ENCODE data around the gene KCNJ10.

The KCNJ10 gene

GRCh38 chr1:159964144-159964543, 105.8 kb downstream of the KCNJ10 start:
- no peak for DNase-seq (ENCODE audit: low read depth in 2 of 2)

DNA sequence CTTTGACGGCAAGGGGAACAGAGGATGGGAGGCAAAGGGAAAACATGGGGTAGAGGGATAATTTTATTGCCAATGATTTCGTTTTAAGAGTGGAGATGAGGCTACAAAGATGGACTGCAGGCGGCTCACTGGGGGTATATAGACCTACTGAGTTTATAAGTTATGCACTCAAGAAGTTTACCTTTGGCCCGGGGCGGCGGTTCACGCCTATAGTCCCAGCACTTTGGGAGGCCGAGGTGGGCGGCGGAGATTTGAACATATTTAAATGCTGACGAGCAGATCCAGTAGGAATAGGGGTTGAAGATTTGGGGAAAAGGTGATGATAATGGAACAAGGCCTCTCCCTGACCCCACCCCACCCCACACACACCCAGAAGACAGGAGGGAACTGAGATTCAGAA, 107.8 kb downstream of the KCNJ10 start:
- no peak for DNase-seq (ENCODE audit: low read depth in 2 of 2)

- DNase-seq (ENCODE audit: low read depth in 2 of 2) = no peak
Observed at GRCh38 chr1:159961636-159962035, 108.3 kb downstream of the KCNJ10 start.

- no peak for DNase-seq (ENCODE audit: low read depth in 2 of 2)
Observed at GRCh38 chr1:159960721-159961381, 109.1 kb downstream of the KCNJ10 start.

DNA sequence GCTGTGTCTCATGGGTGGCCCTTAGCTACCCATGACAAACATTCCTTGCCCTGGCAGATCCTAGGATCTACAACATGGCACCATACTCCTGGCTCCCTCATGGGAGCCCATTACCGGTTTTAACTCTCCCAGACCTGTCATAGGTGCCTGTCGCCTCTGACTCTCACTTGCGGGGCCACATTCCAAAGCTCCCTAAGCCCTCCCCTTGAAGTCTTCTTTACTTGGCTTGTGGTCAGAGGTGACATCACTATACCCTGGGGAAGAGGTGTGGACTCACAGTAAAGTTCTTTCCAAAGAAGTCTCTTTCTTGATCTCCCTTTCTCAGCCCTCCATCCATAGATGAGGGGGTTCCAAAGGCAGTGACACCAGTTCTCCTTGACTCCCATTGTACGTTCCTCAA, 110.5 kb downstream of the KCNJ10 start:
- DNase-seq (ENCODE audit: low read depth in 2 of 2) = no peak

DNA sequence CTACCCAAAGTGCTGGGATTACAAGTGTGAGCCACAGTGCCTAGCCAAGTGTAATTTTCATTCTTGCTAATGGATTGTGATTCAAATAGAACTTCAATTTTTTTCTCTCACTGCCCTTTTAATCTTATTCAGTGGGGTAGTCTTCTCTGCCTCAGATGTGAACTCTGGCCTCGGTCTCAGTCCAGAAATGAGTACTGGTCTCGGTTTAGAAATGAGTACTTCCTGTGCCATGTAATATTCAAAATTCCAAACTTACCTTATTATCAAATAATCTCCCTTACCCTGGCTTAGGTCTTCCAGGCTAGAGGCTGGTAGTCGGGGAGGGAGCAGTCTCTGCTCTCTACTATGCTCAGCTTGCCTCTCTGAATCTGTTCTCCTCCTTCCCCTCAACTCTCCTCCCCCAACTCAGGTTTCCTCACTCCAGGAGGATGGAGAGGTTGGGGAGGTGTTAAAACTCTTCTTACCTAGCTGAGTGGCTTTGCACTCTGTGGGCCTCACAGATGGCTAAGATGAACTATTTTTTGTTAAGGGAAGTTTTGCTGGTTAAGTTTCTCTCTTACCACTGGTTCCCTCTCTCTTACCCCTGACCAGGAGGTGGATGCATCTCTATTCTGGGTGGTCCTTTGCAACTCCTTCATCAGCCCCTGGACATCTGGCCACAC, 111.1 kb downstream of the KCNJ10 start:
- no peak for DNase-seq (ENCODE audit: low read depth in 2 of 2)

GRCh38 chr1:159957824-159958268, 112.1 kb downstream of the KCNJ10 start:
- no peak for DNase-seq (ENCODE audit: low read depth in 2 of 2)

DNA sequence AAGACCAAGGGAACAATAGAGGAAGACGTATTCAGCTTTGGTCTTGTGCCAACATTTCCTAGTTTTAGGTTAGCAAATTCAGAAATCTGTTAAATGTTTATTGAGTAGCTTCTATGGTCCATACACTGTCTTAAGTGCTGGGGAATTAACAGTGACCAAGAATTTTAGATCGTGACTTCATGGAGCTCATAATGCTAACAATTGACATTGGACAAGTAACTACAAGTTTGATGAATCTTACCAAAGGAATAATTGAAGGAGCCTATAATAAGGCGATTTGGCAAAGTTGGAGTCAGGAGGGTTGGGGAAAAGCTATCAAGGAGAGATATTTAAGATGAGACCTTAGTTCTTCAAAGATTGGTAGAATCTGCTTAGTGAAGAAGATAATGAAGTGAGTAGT, 114.5 kb downstream of the KCNJ10 start:
- no peak for DNase-seq (ENCODE audit: low read depth in 2 of 2)

DNA sequence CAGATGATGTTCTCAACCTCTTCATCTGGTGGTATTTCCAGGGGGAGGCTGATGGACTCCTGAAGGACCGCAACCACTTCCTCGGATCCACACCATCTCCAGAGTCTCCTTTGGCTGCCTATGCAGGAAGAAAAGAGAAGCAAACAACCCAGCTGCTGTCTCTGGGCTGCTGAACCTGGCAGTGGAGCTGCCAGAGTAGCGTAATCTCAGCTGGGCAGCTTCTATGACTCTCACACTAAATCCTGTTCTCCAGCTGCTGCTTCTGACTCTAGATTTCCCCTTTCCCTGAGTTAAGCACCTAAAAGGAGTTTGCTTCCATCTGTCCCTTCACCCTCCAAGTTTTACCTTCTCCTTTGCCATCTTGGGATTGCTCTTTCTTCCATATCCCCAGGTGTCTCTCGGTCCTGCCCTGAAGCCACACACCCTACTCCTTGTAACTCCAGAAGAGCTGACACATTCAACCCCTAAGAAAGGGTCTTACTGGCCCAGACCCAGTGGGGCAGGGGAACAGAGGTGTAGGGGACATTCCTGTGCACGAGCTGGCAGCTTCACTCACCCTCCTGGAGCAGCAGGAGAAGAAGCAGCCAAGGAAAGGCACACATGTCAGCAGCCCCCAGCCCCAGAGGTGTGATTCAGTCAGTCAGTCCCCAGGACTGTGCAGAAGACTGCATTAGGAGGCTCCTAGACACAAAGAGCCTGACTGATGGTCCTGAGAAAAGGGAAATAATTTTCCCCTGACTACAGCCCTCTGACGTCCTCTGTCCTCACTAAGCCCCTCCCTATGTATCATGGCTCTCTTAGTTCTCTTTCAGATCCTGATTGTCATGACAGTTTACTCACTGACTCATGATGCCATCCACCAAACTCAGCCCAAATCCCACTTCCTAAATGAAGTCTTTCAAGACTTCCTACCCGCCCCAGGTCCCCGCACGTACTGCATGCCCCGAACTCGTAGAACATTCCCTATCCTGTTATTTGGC, 116.1 kb downstream of the KCNJ10 start, which contains the start of gene SLAMF9:
Gene SLAMF9 (minus strand): TSS at position 702 of the 980 bp plus-strand sequence. CDS start 100 bp downstream, at position 602.
- no peak for DNase-seq (ENCODE audit: low read depth in 2 of 2)

DNA sequence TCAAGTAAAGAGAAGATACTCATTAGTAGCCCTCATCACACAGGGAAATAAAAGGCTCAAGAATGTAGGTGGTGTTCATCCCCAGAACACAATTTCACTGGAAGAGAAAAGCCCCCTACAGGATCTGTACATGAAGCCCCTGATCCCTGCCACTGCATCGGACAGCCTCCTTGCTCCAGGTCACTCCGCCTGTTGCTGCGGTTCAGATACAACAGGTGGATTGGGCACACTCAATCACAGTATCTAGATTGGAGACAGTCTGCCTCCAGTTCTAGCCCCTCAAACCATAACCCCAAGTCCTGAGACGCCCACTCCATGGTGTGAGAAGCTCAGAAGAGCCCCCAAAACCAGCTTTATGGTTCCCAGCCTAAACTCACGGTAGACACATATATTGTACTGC, 117.0 kb downstream of the KCNJ10 start:
- DNase-seq (ENCODE audit: low read depth in 2 of 2) = no peak

GRCh38 chr1:159951551-159951950, 118.4 kb downstream of the KCNJ10 start:
- DNase-seq (ENCODE audit: low read depth in 2 of 2) = no peak

GRCh38 chr1:159951016-159951415, 118.9 kb downstream of the KCNJ10 start:
- DNase-seq (ENCODE audit: low read depth in 2 of 2) = no peak

DNA sequence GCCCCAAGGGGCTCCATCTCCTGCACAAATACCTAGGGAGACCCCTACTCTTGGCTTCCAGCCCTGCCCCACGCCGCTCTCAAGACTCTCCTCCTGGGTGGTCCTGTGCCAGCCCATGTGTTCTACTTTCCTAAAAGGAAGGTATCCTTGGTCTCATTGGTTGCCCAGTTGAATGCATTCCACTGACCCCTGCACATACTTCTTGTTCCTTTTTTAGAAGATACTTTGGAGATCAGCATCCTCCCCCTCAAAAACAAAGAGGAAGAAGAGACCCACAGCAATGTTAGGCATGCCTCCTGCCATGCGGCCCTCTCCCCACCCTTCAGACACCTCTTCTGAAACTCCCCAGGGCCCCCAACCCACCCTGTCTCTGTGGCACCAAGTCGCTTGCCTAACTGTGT, 120.0 kb downstream of the KCNJ10 start:
- no peak for DNase-seq (ENCODE audit: low read depth in 2 of 2)

GRCh38 chr1:159949123-159949522, 120.8 kb downstream of the KCNJ10 start:
- DNase-seq (ENCODE audit: low read depth in 2 of 2) = no peak
